IMR-90 (cell line): Measurements from ENCODE around the gene OR2A42. TPM values are rescaled to one million over a fixed set of nuclear protein-coding genes. Genes with fewer than 3 reads are reported as not detected.
"Not testable (repeated sequence)": the region's sequence is repeated elsewhere in the genome, so short reads cannot be mapped to it uniquely, and the experiment has no call there.

Source experiments
- ATAC-seq: fragments of 200-7000 bp; cut with Tn5 transposase; 2 replicates; pipeline ENCODE4 v1.9.1; 2020; ENCODE audit warnings: low read depth, mild to moderate bottlenecking, moderate library complexity
- BruUV-seq: library from RNA; stranded (reverse); fragments of 400-500 nt; replicated peaks from 2 replicates; lab custom pipeline; 2021; lab: Mats Ljungman, UMichigan
- CTCF ChIA-PET: fragments of 300-600 bp; formaldehyde crosslinking; extraction: SDS; loops from one replicate; lab custom pipeline; 2021; ENCODE audit warnings: antibody characterized with exemption; lab: Yijun Ruan, JAX
- POLR2A ChIA-PET: fragments of 300-600 bp; sonication (Branson Sonifier 250); formaldehyde crosslinking; loops from one replicate; lab custom pipeline; 2022; ENCODE audit warnings: antibody characterized with exemption; ENCODE audit not compliant: unreplicated experiment; lab: Charles Lee
- DNase-seq: peaks from one replicate; pipeline ENCODE4 v3.0.0; 2013
- H2AFZ ChIP-seq: replicated peaks from 2 replicates; pipeline ENCODE3; 2013; ENCODE audit warnings: low read length, mild to moderate bottlenecking; ENCODE audit not compliant: poor library complexity
- H2AK5ac ChIP-seq: 2 replicates; pipeline ENCODE4 v1.6.1; 2013; ENCODE audit warnings: low read depth, low read length, inconsistent platforms
- H2AK9ac ChIP-seq: replicated peaks from 2 replicates; pipeline ENCODE3; 2013; ENCODE audit warnings: mild to moderate bottlenecking, low read depth, low read length, moderate library complexity; ENCODE audit not compliant: poor library complexity
- H2BK120ac ChIP-seq: 2 replicates; pipeline ENCODE4 v1.6.1; 2013; ENCODE audit warnings: low read depth, low read length, inconsistent platforms
- H2BK15ac ChIP-seq: 3 replicates; pipeline ENCODE4 v1.6.1; 2013; ENCODE audit warnings: low read depth, low read length, inconsistent platforms
- H2BK20ac ChIP-seq: 2 replicates; pipeline ENCODE4 v1.6.1; 2013; ENCODE audit warnings: low read depth, mild to moderate bottlenecking, inconsistent platforms, low read length, moderate library complexity
- H2BK5ac ChIP-seq: 2 replicates; pipeline ENCODE4 v1.6.1; 2013; ENCODE audit warnings: mild to moderate bottlenecking, low read depth, low read length, inconsistent platforms; ENCODE audit not compliant: poor library complexity, severe bottlenecking
- H3K14ac ChIP-seq: replicated peaks from 2 replicates; pipeline ENCODE4 v1.6.1; 2013; ENCODE audit warnings: low read depth, low read length, inconsistent platforms
- H3K18ac ChIP-seq: 2 replicates; pipeline ENCODE4 v1.6.1; 2013; ENCODE audit warnings: low read depth, low read length, control low read depth
- H3K23ac ChIP-seq: 2 replicates; pipeline ENCODE4 v1.6.1; 2013; ENCODE audit warnings: low read depth, low read length, inconsistent platforms
- H3K27ac ChIP-seq: 2 replicates; pipeline ENCODE4 v1.5.1; 2013; ENCODE audit warnings: mild to moderate bottlenecking, control low read depth, low read length; ENCODE audit not compliant: insufficient read depth
- H3K27me3 ChIP-seq: 2 replicates; pipeline ENCODE4 v1.6.1; 2013; ENCODE audit warnings: low read length; ENCODE audit not compliant: control insufficient read depth, insufficient read depth
- H3K36me3 ChIP-seq: 2 replicates; pipeline ENCODE4 v1.6.1; 2013; ENCODE audit warnings: low read length, mixed read lengths; ENCODE audit not compliant: control insufficient read depth, insufficient read depth
- H3K4ac ChIP-seq: 2 replicates; pipeline ENCODE4 v1.6.1; 2013; ENCODE audit warnings: low read depth, low read length, inconsistent platforms
- H3K4me1 ChIP-seq: 2 replicates; pipeline ENCODE4 v1.6.1; 2013; ENCODE audit warnings: low read length, mixed read lengths; ENCODE audit not compliant: control insufficient read depth, insufficient read depth
- H3K4me2 ChIP-seq: 2 replicates; pipeline ENCODE4 v1.6.1; 2013; ENCODE audit warnings: low read depth, mild to moderate bottlenecking, control low read depth, low read length, moderate library complexity
- H3K4me3 ChIP-seq: 2 replicates; pipeline ENCODE4 v1.5.1; 2013; ENCODE audit warnings: low read depth, mild to moderate bottlenecking, control low read depth, low read length, moderate library complexity; ENCODE audit not compliant: insufficient read depth
- H3K56ac ChIP-seq: 2 replicates; pipeline ENCODE4 v1.6.1; 2013; ENCODE audit warnings: low read length, inconsistent platforms; ENCODE audit not compliant: insufficient read depth; ENCODE audit errors: extremely low read depth
- H3K79me1 ChIP-seq, 2 experiments: 2 replicates each; pipeline ENCODE4 v1.6.1; 2013; ENCODE audit warnings: low read length in 2 of 2, inconsistent platforms in 1 of 2, low read depth in 1 of 2
- H3K9ac ChIP-seq: 2 replicates; pipeline ENCODE4 v1.6.1; 2013; ENCODE audit warnings: low read depth, low read length, control low read depth
- H3K9me1 ChIP-seq: 2 replicates; pipeline ENCODE4 v1.6.1; 2013; ENCODE audit warnings: low read length, inconsistent platforms; ENCODE audit not compliant: insufficient read depth
- H3K9me3 ChIP-seq: 2 replicates; pipeline ENCODE4 v1.6.1; 2013; ENCODE audit warnings: low read length; ENCODE audit not compliant: control insufficient read depth, insufficient read depth
- H4K20me1 ChIP-seq: 2 replicates; pipeline ENCODE4 v1.6.1; 2013; ENCODE audit warnings: low read length, inconsistent platforms; ENCODE audit not compliant: insufficient read depth
- H4K5ac ChIP-seq: 2 replicates; pipeline ENCODE4 v1.6.1; 2013; ENCODE audit warnings: mild to moderate bottlenecking, low read depth, low read length, control low read depth
- H4K8ac ChIP-seq, 2 experiments: 2 replicates each; pipeline ENCODE4 v1.6.1; 2013; ENCODE audit warnings: low read depth in 2 of 2, low read length in 2 of 2, control low read depth in 1 of 2, inconsistent platforms in 1 of 2
- H4K91ac ChIP-seq: 2 replicates; pipeline ENCODE4 v1.6.1; 2013; ENCODE audit warnings: low read depth, low read length, inconsistent platforms; ENCODE audit not compliant: insufficient read depth
- WGBS, 2 experiments: methylation state at CpG; one replicate each; pipeline versions ENCODE4 v1.1.5 to v1.1.7; 2013; ENCODE audit warnings: missing lambda C conversion rate in 2 of 2; ENCODE audit not compliant: insufficient read length in 1 of 2; ENCODE audit errors: extremely low coverage in 2 of 2; 5-methylcytosine and 5-hydroxymethylcytosine counted together
- dilution Hi-C: fragments of 300-500 bp; cut with HindIII; formaldehyde crosslinking; loops from one replicate; pipeline ENCODE4 v1.14.3; 2018; ENCODE audit warnings: low sequenced_read_pairs; ENCODE audit not compliant: unreplicated experiment
- in situ Hi-C: fragments of 300-500 bp; cut with MboI; formaldehyde crosslinking; loops from 3 replicates; pipeline ENCODE4 v1.14.3; 2019; ENCODE audit warnings: low sequenced_read_pairs, inconsistent platforms, mixed read lengths
- intact Hi-C: fragments of 100-400 bp; cut with micrococcal nuclease; formaldehyde crosslinking; loops from 2 replicates; pipeline ENCODE4 v1.10.0; 2022
- polyA plus RNA-seq, 3 experiments: library from polyadenylated mRNA; depleted of rRNA; stranded (reverse); fragments of >200 nt; gene quantifications; 2 replicates each; pipeline ENCODE4 v1.2.3, GENCODE V29; 2012; ENCODE audit warnings: low replicate concordance in 1 of 3
- total RNA-seq: library from RNA; depleted of rRNA; stranded (reverse); fragments of >200 nt; gene quantifications from 2 replicates; pipeline ENCODE4 v1.2.3, GENCODE V29; 2012

Gene OR2A42
- total and polyA plus RNA-seq, 2 of the 4 experiments (the other 2 are of a cell fraction) = not detected

GRCh38 chr7:144201978-144202377 is 37.4 kb downstream of the OR2A42 start:
- ATAC-seq, H2AFZ ChIP-seq, H2AK9ac ChIP-seq, H3K23ac ChIP-seq, H3K27ac ChIP-seq, H3K79me1 ChIP-seq, dilution Hi-C loops, H3K18ac ChIP-seq, H3K4me2 ChIP-seq, H4K20me1 ChIP-seq, H3K9me3 ChIP-seq, H2BK20ac ChIP-seq, H2BK120ac ChIP-seq, intact Hi-C loops, H3K14ac ChIP-seq, POLR2A ChIA-PET, H3K36me3 ChIP-seq, DNase-seq, BruUV-seq, H3K9ac ChIP-seq, H4K91ac ChIP-seq, H2BK15ac ChIP-seq, H3K4me3 ChIP-seq, CTCF ChIA-PET, H2BK5ac ChIP-seq, H4K8ac ChIP-seq, H3K4ac ChIP-seq, in situ Hi-C loops, H2AK5ac ChIP-seq, H3K4me1 ChIP-seq, H3K9me1 ChIP-seq, H3K56ac ChIP-seq, H4K5ac ChIP-seq, H3K27me3 ChIP-seq: not testable (repeated sequence)
- WGBS, 2 experiments = no CpG with 5 or more reads among the region's 1 CpG

DNA sequence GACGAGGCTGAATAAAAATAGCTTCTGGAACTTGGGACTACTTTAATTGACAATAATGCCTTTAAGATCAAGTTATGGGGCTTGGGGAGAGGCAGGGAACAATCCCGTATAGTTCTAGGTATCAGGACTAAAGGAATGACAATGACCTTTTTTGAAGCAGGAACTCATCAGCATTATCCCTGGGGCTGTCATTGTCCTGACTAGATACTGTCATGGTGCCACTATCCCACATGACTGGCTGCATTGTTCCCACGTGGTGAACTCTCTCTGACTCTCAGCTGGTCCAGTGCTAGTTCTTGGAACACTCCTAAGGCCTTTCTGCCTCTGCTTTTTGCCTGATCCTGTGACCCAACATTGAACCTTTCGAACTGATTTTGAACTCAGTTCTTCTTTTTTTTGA is 40.5 kb downstream of the OR2A42 start:
- H3K79me1 ChIP-seq, H3K4me1 ChIP-seq, H2BK15ac ChIP-seq, H3K4me2 ChIP-seq, H3K56ac ChIP-seq, H2AK5ac ChIP-seq, H2BK20ac ChIP-seq, CTCF ChIA-PET, H4K8ac ChIP-seq, H4K20me1 ChIP-seq, intact Hi-C loops, H3K14ac ChIP-seq, POLR2A ChIA-PET, H3K18ac ChIP-seq, BruUV-seq, H3K9me1 ChIP-seq, H3K36me3 ChIP-seq, ATAC-seq, H2BK120ac ChIP-seq, H3K4ac ChIP-seq, H3K4me3 ChIP-seq, H2AK9ac ChIP-seq, H2AFZ ChIP-seq, DNase-seq, H4K5ac ChIP-seq, H2BK5ac ChIP-seq, H3K27ac ChIP-seq, H3K9me3 ChIP-seq, dilution Hi-C loops, H3K27me3 ChIP-seq, H3K23ac ChIP-seq, H4K91ac ChIP-seq, H3K9ac ChIP-seq: not testable (repeated sequence)
- WGBS, 2 experiments = no CpG with 5 or more reads among the region's 4 CpGs
- in situ Hi-C loops = loop anchor here (25.0 kb wide), 1 partner anchor 188 kb away; no protein-coding TSS in a partner anchor
